Parathyroid adenoma (tissue), 2 donors: ENCODE data around the gene C4B.
"Not testable (repeated sequence)": the region's sequence is repeated elsewhere in the genome, so short reads cannot be mapped to it uniquely, and the experiment has no call there.

Source experiments
- H2AFZ ChIP-seq: fragments of 300-600 bp; sonication (generic); one replicate; pipeline ENCODE4 v1.7.0; 2017; ENCODE audit warnings: antibody characterized with exemption, mild to moderate bottlenecking
- H3K27ac ChIP-seq: fragments of 300-600 bp; sonication (generic); one replicate; pipeline ENCODE4 v1.7.0; 2017
- H3K27me3 ChIP-seq: fragments of 300-600 bp; sonication (generic); one replicate; pipeline ENCODE4 v1.7.0; 2017; ENCODE audit warnings: low read length; ENCODE audit not compliant: control insufficient read depth, insufficient read depth
- H3K36me3 ChIP-seq: fragments of 300-600 bp; sonication (generic); one replicate; pipeline ENCODE4 v1.7.0; 2017; ENCODE audit warnings: low read length; ENCODE audit not compliant: control insufficient read depth, insufficient read depth
- H3K4me1 ChIP-seq: fragments of 300-600 bp; sonication (generic); one replicate; pipeline ENCODE4 v1.7.0; 2017; ENCODE audit warnings: control low read depth
- H3K4me2 ChIP-seq: fragments of 300-600 bp; sonication (generic); one replicate; pipeline ENCODE4 v1.7.0; 2017; ENCODE audit warnings: low read length
- H3K4me3 ChIP-seq: fragments of 300-600 bp; sonication (generic); one replicate; pipeline ENCODE4 v1.7.0; 2017; ENCODE audit warnings: low read depth, low read length
- H3K79me2 ChIP-seq: fragments of 300-600 bp; sonication (generic); one replicate; pipeline ENCODE4 v1.7.0; 2017; ENCODE audit warnings: control low read depth
- H3K9ac ChIP-seq: fragments of 300-600 bp; sonication (generic); one replicate; pipeline ENCODE4 v1.7.0; 2017; ENCODE audit warnings: mild to moderate bottlenecking
- H3K9me3 ChIP-seq: fragments of 300-600 bp; sonication (generic); one replicate; pipeline ENCODE4 v1.7.0; 2017; ENCODE audit warnings: low read length; ENCODE audit not compliant: control insufficient read depth
- donor health status: primary hyperparathyroidism.

The C4B gene

GRCh38 chr6:32013738-32014137 is 857 bp upstream of the C4B start:
- H3K9ac ChIP-seq, H3K79me2 ChIP-seq, H3K9me3 ChIP-seq, H3K4me2 ChIP-seq, H3K4me3 ChIP-seq, H3K4me1 ChIP-seq, H3K27ac ChIP-seq, H3K27me3 ChIP-seq, H2AFZ ChIP-seq, H3K36me3 ChIP-seq: not testable (repeated sequence)

- not testable (repeated sequence) for H3K27ac ChIP-seq, H3K4me3 ChIP-seq, H2AFZ ChIP-seq, H3K9me3 ChIP-seq, H3K4me1 ChIP-seq, H3K27me3 ChIP-seq, H3K36me3 ChIP-seq, H3K9ac ChIP-seq, H3K4me2 ChIP-seq, H3K79me2 ChIP-seq
These were observed 7.5 kb downstream of the C4B start for GRCh38 chr6:32022100-32022499.

- H3K4me1 ChIP-seq, H3K9ac ChIP-seq, H3K79me2 ChIP-seq, H3K4me2 ChIP-seq, H3K27ac ChIP-seq, H3K36me3 ChIP-seq, H2AFZ ChIP-seq, H3K27me3 ChIP-seq, H3K9me3 ChIP-seq, H3K4me3 ChIP-seq: not testable (repeated sequence)
These were observed 14.0 kb downstream of the C4B start for GRCh38 chr6:32028631-32029030.

GRCh38 chr6:32029553-32029952 is 15.0 kb downstream of the C4B start:
- H2AFZ ChIP-seq, H3K9me3 ChIP-seq, H3K4me1 ChIP-seq, H3K4me2 ChIP-seq, H3K9ac ChIP-seq, H3K27ac ChIP-seq, H3K36me3 ChIP-seq, H3K79me2 ChIP-seq, H3K4me3 ChIP-seq, H3K27me3 ChIP-seq: not testable (repeated sequence)

- H2AFZ ChIP-seq, H3K9ac ChIP-seq, H3K4me3 ChIP-seq, H3K9me3 ChIP-seq, H3K36me3 ChIP-seq, H3K27ac ChIP-seq, H3K4me2 ChIP-seq, H3K27me3 ChIP-seq, H3K79me2 ChIP-seq, H3K4me1 ChIP-seq: not testable (repeated sequence)
These were observed 20.9 kb downstream of the C4B start for GRCh38 chr6:32035283-32036013.

GRCh38 chr6:32037136-32037535 is 22.5 kb downstream of the C4B start:
- not testable (repeated sequence) for H3K9ac ChIP-seq, H3K4me2 ChIP-seq, H3K27me3 ChIP-seq, H3K36me3 ChIP-seq, H3K9me3 ChIP-seq, H3K79me2 ChIP-seq, H3K4me3 ChIP-seq, H3K27ac ChIP-seq, H3K4me1 ChIP-seq, H2AFZ ChIP-seq

- not testable (repeated sequence) for H3K4me2 ChIP-seq, H3K9me3 ChIP-seq, H3K4me1 ChIP-seq, H3K4me3 ChIP-seq, H3K36me3 ChIP-seq, H3K27me3 ChIP-seq, H2AFZ ChIP-seq, H3K27ac ChIP-seq, H3K79me2 ChIP-seq, H3K9ac ChIP-seq
These were observed 23.3 kb downstream of the C4B start, which contains the start of gene CYP21A2 for GRCh38 chr6:32037598-32038524. Gene CYP21A2 (plus strand): TSS chr6:32038415. CDS start chr6:32038423, 8 bp downstream.

- H2AFZ ChIP-seq, H3K4me2 ChIP-seq, H3K4me1 ChIP-seq, H3K79me2 ChIP-seq, H3K27me3 ChIP-seq, H3K9ac ChIP-seq, H3K4me3 ChIP-seq, H3K27ac ChIP-seq, H3K36me3 ChIP-seq, H3K9me3 ChIP-seq: not testable (repeated sequence)
These were observed 24.3 kb downstream of the C4B start for GRCh38 chr6:32038878-32039277.

GRCh38 chr6:32039321-32040274 is 25.0 kb downstream of the C4B start:
- H3K36me3 ChIP-seq, H3K27me3 ChIP-seq, H3K9me3 ChIP-seq, H3K9ac ChIP-seq, H3K79me2 ChIP-seq, H3K4me3 ChIP-seq, H3K27ac ChIP-seq, H3K4me2 ChIP-seq, H2AFZ ChIP-seq, H3K4me1 ChIP-seq: not testable (repeated sequence)

GRCh38 chr6:32040299-32041049 is 25.9 kb downstream of the C4B start:
- H3K27me3 ChIP-seq, H3K79me2 ChIP-seq, H3K9me3 ChIP-seq, H3K4me3 ChIP-seq, H3K4me1 ChIP-seq, H3K9ac ChIP-seq, H3K4me2 ChIP-seq, H3K36me3 ChIP-seq, H3K27ac ChIP-seq, H2AFZ ChIP-seq: not testable (repeated sequence)
